ENCODE results near the gene CYP4V2.

DNA sequence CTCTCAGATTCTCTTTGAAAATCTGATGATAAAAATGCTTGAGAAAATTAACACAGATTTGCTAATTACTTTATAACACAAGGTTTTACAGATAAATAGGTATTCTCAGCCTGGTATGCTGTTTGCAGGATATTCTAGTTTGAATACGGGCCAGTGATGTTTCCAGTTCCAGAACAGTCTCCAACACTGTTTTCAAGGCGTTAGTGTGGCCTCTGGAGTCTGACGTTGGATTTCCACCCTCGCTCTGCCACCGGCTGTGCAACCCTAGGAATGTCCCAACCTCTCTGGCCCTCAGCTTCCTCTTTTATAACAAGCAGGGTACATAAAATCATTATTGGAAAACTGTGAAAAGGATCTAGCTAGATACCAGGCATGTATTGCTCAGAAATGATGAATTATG lies 23.8 kb upstream of the CYP4V2 start:
- TF ChIP-seq CTCF (IDR thresholded peaks at IDR 0.05) (no peak), POLR2A (IDR thresholded peaks at IDR 0.05) (no peak)
